Measurements from ENCODE around the gene SPSB2. TPM values are rescaled to one million over a fixed set of nuclear protein-coding genes. Genes with fewer than 3 reads are reported as not detected.
A peak's percentile ranks its signal among the peaks of the same experiment; 100 is the strongest.

The SPSB2 gene
- total RNA-seq, 1 donor from 2014 or later: 4.5 TPM

DNA sequence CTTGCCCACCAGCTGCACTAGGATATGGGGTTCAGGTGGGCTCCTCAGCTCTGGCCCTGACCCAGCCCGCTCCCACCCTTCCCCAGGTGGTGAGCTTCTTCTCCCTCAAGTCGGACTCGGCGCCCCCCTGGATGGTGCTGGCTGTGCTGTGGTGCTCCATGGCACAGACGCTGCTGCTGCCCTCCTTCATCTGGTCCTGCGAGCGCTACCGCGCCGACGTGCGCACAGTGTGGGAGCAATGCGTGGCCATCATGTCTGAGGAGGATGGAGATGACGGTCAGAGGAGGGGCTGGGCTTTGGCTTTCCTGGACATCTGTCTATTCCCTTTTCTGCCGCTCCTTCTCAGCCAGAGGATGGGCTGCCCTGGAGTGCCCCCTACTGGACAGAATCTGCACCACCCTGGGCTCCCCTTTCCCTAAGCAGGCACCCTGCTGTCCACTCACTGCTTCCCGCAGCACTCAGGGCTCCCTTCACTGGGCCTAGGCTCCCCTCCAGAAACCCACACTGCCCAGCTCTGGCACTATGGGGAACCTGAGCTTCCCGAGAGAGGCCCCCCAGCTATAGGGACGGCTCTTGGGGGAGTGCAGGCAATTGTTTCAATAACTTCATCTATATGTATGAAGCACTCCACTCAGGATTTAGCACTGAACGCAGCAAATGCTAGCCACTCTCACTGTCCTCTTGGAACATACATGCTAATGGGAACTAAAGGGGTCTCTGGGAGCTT, 47.5 kb downstream of the SPSB2 start:
- DNase-seq (ENCODE audit: low spot score): peak; percentile 93
- intact Hi-C loops (cut with DNase I): loop anchor here (5.0 kb wide), 3 partner anchors 58 to 213 kb away; partner anchors contain the start of genes MLF2 and PTMS

DNA sequence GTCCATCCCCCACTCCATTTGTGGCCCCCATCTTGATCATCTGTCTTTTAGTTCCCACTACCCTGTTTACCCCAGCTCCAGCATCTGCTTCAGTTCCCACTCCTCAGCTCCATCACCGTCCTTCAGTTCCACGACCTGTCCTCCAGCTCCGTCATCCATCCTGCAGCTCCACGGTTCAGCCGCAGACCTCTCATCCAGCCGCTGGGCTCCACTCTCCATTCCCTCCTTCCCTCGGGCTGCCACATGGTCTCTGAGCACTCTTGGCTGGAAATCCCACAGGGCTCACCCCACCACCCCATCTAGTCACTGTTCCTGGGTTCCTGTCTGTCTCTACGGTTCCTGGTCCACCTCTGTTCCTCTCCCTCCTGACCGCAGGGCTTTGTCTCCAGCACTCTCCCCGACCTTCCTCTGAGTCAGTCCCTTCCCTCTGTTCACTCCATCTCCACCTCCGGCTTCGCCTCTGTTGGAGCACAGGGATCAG, 48.2 kb downstream of the SPSB2 start:
- intact Hi-C loops (cut with DNase I): loop anchor here (5.0 kb wide), 3 partner anchors 58 to 213 kb away; partner anchors contain the start of genes MLF2 and PTMS
- DNase-seq (ENCODE audit: low spot score): no peak

DNA sequence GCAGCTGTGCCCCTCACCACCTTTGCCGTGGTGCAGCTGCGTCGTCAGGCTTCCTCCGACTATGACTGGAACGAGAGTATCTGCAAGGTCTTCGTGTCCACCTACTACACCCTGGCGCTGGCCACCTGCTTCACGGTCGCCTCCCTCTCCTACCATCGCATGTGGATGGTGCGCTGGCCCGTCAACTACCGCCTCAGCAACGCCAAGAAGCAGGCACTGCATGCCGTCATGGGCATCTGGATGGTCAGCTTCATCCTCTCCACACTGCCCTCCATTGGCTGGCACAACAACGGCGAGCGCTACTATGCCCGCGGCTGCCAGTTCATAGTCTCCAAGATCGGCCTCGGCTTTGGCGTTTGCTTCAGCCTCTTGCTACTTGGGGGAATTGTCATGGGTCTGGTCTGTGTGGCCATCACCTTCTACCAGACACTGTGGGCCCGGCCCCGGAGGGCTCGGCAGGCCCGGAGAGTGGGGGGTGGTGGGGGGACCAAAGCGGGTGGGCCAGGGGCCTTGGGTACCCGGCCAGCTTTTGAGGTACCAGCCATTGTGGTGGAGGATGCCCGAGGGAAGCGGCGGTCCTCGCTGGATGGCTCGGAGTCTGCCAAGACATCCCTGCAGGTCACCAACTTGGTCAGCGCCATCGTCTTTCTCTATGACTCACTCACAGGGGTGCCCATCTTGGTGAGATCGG, 48.9 kb downstream of the SPSB2 start:
- intact Hi-C loops (cut with DNase I): no loop called here
- no peak for DNase-seq (ENCODE audit: low spot score)

DNA sequence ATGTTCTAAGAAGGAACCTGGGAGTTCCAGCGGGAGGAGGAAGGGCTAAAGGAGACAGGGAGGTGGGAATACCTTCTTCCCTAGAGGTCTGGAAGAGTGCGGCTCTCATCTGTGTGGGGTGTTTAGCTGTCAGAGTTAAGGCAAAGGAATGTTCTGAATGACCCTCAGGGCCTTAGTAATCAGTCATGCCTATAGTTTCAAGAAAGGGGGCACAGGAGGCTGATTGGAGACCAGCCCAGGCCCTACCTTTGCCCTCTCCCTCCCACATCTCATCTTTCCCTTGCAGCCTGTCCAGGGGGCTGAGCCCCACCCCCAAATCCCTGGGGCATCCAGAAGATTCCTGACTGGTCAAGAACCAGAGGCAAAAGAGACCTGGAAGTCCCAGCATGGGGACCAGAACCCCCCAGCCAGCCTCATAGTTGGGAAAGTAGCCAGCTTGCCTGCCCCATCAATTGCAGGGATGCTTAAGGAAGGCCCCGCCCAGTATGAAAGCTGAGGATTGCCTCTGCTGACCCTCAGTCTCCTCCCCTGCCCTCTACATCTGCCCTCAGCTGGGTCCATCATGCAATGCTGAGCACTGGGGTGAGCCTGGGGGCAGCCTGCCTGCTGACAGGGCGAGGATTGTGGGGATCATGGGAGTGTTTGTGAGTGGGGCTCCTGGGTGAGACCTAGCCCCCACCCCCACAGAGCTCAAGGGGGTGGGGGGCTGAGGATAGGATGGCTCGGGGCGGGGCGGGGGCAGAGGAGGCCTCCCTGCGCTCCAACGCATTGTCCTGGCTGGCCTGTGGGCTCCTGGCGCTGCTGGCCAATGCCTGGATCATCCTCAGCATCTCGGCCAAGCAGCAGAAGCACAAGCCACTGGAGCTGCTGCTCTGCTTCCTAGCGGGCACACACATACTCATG, 49.7 kb downstream of the SPSB2 start:
- intact Hi-C loops (cut with DNase I): no loop called here
- no peak for DNase-seq (ENCODE audit: low spot score)

DNA sequence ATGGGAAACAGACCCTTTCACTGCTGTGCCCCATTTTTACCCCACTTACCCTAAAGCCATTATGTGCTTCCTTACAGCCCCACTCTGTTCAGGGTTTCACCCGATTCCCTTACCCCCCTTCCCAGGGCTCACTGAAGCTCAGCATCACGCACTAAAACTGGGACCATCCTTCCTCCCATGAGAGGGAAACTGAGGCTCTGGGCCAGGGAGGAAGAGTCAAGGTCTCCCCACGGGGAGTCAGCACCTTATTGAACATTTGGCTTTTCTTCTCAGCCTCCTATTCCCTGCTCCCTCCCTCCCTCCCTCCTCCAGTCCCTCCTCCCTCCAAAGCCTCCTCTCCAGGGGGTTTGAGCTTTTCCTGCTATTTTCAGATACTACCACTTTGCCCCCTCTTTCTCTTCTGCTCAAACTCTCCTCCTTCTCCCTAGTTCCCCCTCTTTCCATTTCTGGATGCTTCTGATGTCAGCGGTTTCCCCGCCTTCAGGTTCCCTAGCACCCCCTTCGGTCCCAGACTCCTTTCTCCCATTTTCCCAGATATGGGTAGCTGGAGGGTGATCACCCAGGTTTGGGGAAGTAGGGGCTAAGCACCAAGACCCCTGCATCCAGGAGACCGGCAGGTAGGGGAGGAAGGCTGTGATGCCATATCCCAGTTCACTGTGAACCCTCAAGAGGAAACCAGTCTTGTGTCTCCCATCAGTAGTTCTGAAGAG, 50.5 kb downstream of the SPSB2 start:
- no peak for DNase-seq (ENCODE audit: low spot score)
- intact Hi-C loops (cut with DNase I): no loop called here

DNA sequence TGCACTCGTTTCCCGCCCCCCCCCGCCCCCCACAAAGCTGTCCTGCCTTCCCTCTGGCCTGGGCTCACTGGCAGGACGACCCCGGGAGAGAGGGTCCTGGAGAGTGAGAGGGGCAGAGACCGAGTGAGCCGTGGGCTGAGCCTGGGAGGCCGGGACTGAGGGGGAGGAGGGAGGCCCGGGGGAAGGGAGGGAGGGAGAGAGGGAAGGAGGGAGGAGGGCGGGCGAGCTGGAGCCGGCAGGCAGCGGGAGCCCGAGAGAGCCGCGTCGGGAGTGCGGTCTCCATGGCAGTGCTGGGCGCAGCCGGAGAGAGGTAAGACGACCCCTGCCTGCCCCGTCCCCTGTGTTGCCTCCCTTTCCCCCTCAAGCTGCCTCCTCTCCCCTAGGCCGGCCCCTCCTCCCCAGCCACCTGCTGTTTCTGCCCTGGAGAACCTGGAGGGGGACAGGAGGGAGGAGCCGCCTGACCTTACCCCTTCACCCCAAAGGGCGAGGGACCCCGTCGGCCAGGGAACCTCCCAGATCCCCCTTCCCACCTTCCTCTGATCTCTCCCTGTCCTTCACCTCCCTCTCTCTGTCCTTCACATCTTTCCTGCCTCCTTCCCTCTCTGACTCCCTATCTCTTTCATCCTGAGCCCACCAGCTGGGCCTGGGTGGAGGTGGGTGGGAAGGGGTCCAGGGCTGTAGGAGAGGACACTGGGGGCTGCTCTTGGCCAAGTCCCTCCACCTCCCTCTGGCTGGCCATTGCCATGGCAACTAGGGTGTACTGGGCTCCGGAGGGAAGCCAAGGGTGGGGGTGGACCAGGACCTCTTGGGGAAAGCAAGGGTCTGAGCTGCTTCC, 51.3 kb downstream of the SPSB2 start, which contains the start of gene GPR162:
Gene GPR162 (plus strand): TSS at position 231 of the 835 bp plus-strand sequence. CDS start 2,078 bp downstream, outside the sequence.
- DNase-seq (ENCODE audit: low spot score): no peak
- intact Hi-C loops (cut with DNase I): no loop called here

Other genes starting within 250 kb of the SPSB2 start
- gene LPAR5, start 237.3 kb downstream of the SPSB2 start, total RNA-seq: 2.6 TPM
- 1.6 TPM for gene ACRBP, start 225.9 kb downstream of the SPSB2 start, total RNA-seq
- gene ING4, start 210.2 kb downstream of the SPSB2 start, total RNA-seq: 20.6 TPM
- gene ZNF384, start 183.9 kb downstream of the SPSB2 start, total RNA-seq: 32.7 TPM
- gene PIANP, start 172.5 kb downstream of the SPSB2 start, total RNA-seq: 0.40 TPM
- gene COPS7A, start 149.3 kb downstream of the SPSB2 start, total RNA-seq: 64.7 TPM
- gene MLF2, start 120.2 kb downstream of the SPSB2 start, total RNA-seq: 135 TPM
- 234 TPM for gene PTMS, start 106.9 kb downstream of the SPSB2 start, total RNA-seq
- gene LAG3, start 100.8 kb downstream of the SPSB2 start, total RNA-seq: 0.57 TPM
- 3.8 TPM for gene CD4, start 83.8 kb downstream of the SPSB2 start, total RNA-seq
- 5.7 TPM for gene GPR162, start 51.5 kb downstream of the SPSB2 start, total RNA-seq
- gene P3H3, start 44.9 kb downstream of the SPSB2 start, total RNA-seq: 25.7 TPM
- gene GNB3, start 32.4 kb downstream of the SPSB2 start, total RNA-seq: 9.7 TPM
- gene CDCA3, start 22.0 kb downstream of the SPSB2 start, total RNA-seq: 0.65 TPM
- gene USP5, start 21.2 kb downstream of the SPSB2 start, total RNA-seq: 83.5 TPM
- 657 TPM for gene TPI1, start 5.8 kb downstream of the SPSB2 start, total RNA-seq
- 13.3 TPM for gene LRRC23, start 31.5 kb upstream of the SPSB2 start, total RNA-seq
- 29.7 TPM for gene ENO2, start 41.3 kb upstream of the SPSB2 start, total RNA-seq
- 76.9 TPM for gene ATN1, start 54.7 kb upstream of the SPSB2 start, total RNA-seq
- not detected for gene RNU7-1, start 70.5 kb upstream of the SPSB2 start, total RNA-seq
- gene C12orf57, start 70.7 kb upstream of the SPSB2 start, total RNA-seq: 162 TPM
- gene PTPN6, start 78.1 kb upstream of the SPSB2 start, total RNA-seq: 7.0 TPM
- gene PHB2, start 97.4 kb upstream of the SPSB2 start, total RNA-seq: 125 TPM
- gene EMG1, start 97.6 kb upstream of the SPSB2 start, total RNA-seq: 32.7 TPM
- gene LPCAT3, start 145.2 kb upstream of the SPSB2 start, total RNA-seq: 19.7 TPM
- 69.0 TPM for gene C1S, start 187.4 kb upstream of the SPSB2 start, total RNA-seq
- 96.9 TPM for gene C1R, start 219.1 kb upstream of the SPSB2 start, total RNA-seq
- gene C1RL, start 235.9 kb upstream of the SPSB2 start, total RNA-seq: 10.5 TPM